Gastrocnemius medialis (tissue), 4 donors: ENCODE results near the gene CNTN4. TPM values are rescaled to one million over a fixed set of nuclear protein-coding genes. Genes with fewer than 3 reads are reported as not detected.

Source experiments
- ATAC-seq, 2 donors: fragments of 150-250 bp; one replicate each; pipeline ENCODE4 v1.9.1; 2016
- DNase-seq, 2 donors: peaks; one replicate each; pipeline ENCODE4 v3.0.0-alpha.2; 2019
- H3K27ac ChIP-seq, 4 donors: fragments of 200-600 bp; sonication (generic); 1 replicate in 1 of 4; 2 replicates in 3 of 4; pipeline ENCODE4 v1.5.1; 2016 to 2018; ENCODE audit warnings: mild to moderate bottlenecking in 2 of 4, moderate library complexity in 1 of 4
- H3K27me3 ChIP-seq, 3 donors: fragments of 200-600 bp; sonication (generic) in 2 of 3; 1 replicate in 1 of 3; 2 replicates in 2 of 3; pipeline versions ENCODE4 v1.5.1 to v1.6.0; 2016 to 2019; ENCODE audit warnings: mild to moderate bottlenecking in 1 of 3, moderate library complexity in 1 of 3
- H3K36me3 ChIP-seq, 2 donors: fragments of 200-600 bp; sonication (generic) in 1 of 2; one replicate each; pipeline ENCODE4 v1.5.1; 2017 to 2018
- H3K4me1 ChIP-seq, 2 donors: fragments of 200-600 bp; sonication (generic) in 1 of 2; one replicate each; pipeline ENCODE4 v1.5.1; 2016 to 2017; ENCODE audit warnings: mild to moderate bottlenecking in 2 of 2
- H3K4me3 ChIP-seq, 4 donors: fragments of 200-600 bp; sonication (generic) in 3 of 4; 1 replicate in 1 of 4; 2 replicates in 3 of 4; pipeline ENCODE4 v1.5.1; 2016 to 2019; ENCODE audit warnings: mild to moderate bottlenecking in 2 of 4
- H3K9me3 ChIP-seq, 3 donors: fragments of 200-600 bp; sonication (generic) in 2 of 3; 1 replicate in 1 of 3; 2 replicates in 2 of 3; pipeline ENCODE4 v1.5.1; 2016 to 2019
- CTCF ChIP-seq, 5 experiments: fragments of 450-650 bp in 3 of 5; fragments of 200-600 bp in 2 of 5; sonication (generic) in 2 of 5; IDR thresholded peaks in 4 of 5; conservative IDR thresholded peaks in 1 of 5; 1 replicate in 4 of 5; 2 replicates in 1 of 5; pipeline ENCODE4 v1.5.1; 2016 to 2019; ENCODE audit warnings: antibody characterized with exemption in 5 of 5, mild to moderate bottlenecking in 3 of 5, moderate library complexity in 3 of 5
- POLR2A ChIP-seq, 2 donors: fragments of 450-650 bp; IDR thresholded peaks; one replicate each; pipeline ENCODE4 v1.6.1; 2017; ENCODE audit warnings: antibody characterized with exemption in 2 of 2, mild to moderate bottlenecking in 2 of 2, moderate library complexity in 2 of 2
- in situ Hi-C, 4 donors: fragments of 200-750 bp; cut with MboI; loops; one replicate each; pipeline versions ENCODE4 v1.15.0 to v1.8.0; 2017; ENCODE audit warnings: low sequenced_read_pairs in 4 of 4
- intact Hi-C: fragments of 100-400 bp; cut with DNase I; formaldehyde crosslinking; loops from one replicate; pipeline ENCODE4 v1.15.1; 2023; ENCODE audit warnings: low total_unique reads
- total RNA-seq, 4 donors: library from RNA; depleted of rRNA; stranded (reverse); fragments of >200 nt; gene quantifications; one replicate each; pipeline versions ENCODE4 v1.1.0 to v1.2.3, GENCODE V29; 2016

Gene CNTN4
- total RNA-seq, 4 donors from 2014 or later = 0.51 to 1.9 (median 1.4) TPM

- DNase-seq (no peak), ATAC-seq (no peak)
- in situ Hi-C loops = no loop called here
- Histone ChIP-seq H3K36me3 (no peaks in the 10 kb centered on the region), H3K27me3 (no peaks in the 10 kb centered on the region), H3K4me1 (no peaks in the 10 kb centered on the region), H3K27ac (no peak overlapping the region), H3K9me3 (no peaks in the 10 kb centered on the region), H3K4me3 (no peak overlapping the region)
- intact Hi-C loops = no loop called here
- no peak for TF ChIP-seq POLR2A (IDR thresholded peaks at IDR 0.05)
- no peak for TF ChIP-seq CTCF (IDR thresholded peaks at IDR 0.05 in 4 of 5, conservative IDR thresholded peaks at IDR 0.05 in 1 of 5)
These were observed 418.2 kb downstream of the CNTN4 start for GRCh38 chr3:2516762-2517441.

- ATAC-seq (no peak), DNase-seq (no peak)
- H3K4me3 ChIP-seq = no peak overlapping the region
- in situ Hi-C loops = no loop called here
- intact Hi-C loops = no loop called here
- no peaks in the 10 kb centered on the region for H3K27me3 ChIP-seq
- H3K4me1 ChIP-seq = no peaks in the 10 kb centered on the region
- TF ChIP-seq CTCF (IDR thresholded peaks at IDR 0.05 in 4 of 5, conservative IDR thresholded peaks at IDR 0.05 in 1 of 5) (no peak), POLR2A (IDR thresholded peaks at IDR 0.05) (no peak)
- H3K36me3 ChIP-seq = no peaks in the 10 kb centered on the region
- H3K9me3 ChIP-seq = no peaks in the 10 kb centered on the region
- H3K27ac ChIP-seq = no peak overlapping the region
These were observed 419.0 kb downstream of the CNTN4 start for GRCh38 chr3:2517500-2518172.

- H3K9me3 ChIP-seq = no peaks in the 10 kb centered on the region
- in situ Hi-C loops = no loop called here
- H3K27me3 ChIP-seq = no peaks in the 10 kb centered on the region
- no peak overlapping the region for H3K27ac ChIP-seq
- ATAC-seq (no peak), DNase-seq (no peak)
- no peaks in the 10 kb centered on the region for H3K4me1 ChIP-seq
- H3K4me3 ChIP-seq = no peak overlapping the region
- H3K36me3 ChIP-seq = no peaks in the 10 kb centered on the region
- intact Hi-C loops = no loop called here
- TF ChIP-seq POLR2A (IDR thresholded peaks at IDR 0.05) (no peak), CTCF (IDR thresholded peaks at IDR 0.05 in 4 of 5, conservative IDR thresholded peaks at IDR 0.05 in 1 of 5) (no peak)
These were observed 424.7 kb downstream of the CNTN4 start for GRCh38 chr3:2523281-2523836.

GRCh38 chr3:2525968-2526367, 427.3 kb downstream of the CNTN4 start:
- in situ Hi-C loops = no loop called here

More at GRCh38 chr3:2525968-2526367, 427.3 kb downstream of the CNTN4 start:
- H3K27me3 ChIP-seq = no peaks in the 10 kb centered on the region
- H3K36me3 ChIP-seq = no peaks in the 10 kb centered on the region
- no peak for DNase-seq
- H3K4me1 ChIP-seq = no peaks in the 10 kb centered on the region
- TF ChIP-seq POLR2A (IDR thresholded peaks at IDR 0.05) (no peak), CTCF (IDR thresholded peaks at IDR 0.05 in 4 of 5, conservative IDR thresholded peaks at IDR 0.05 in 1 of 5) (no peak)
- intact Hi-C loops = no loop called here
- no peak overlapping the region for H3K27ac ChIP-seq
- no peak overlapping the region for H3K4me3 ChIP-seq
- no peak for ATAC-seq
- H3K9me3 ChIP-seq = no peaks in the 10 kb centered on the region
